T-cell (primary cell): Measurements from ENCODE around the gene EPN2. TPM values are rescaled to one million over a fixed set of nuclear protein-coding genes. Genes with fewer than 3 reads are reported as not detected.

Source experiments
- ATAC-seq, 4 experiments: fragments of 200-7000 bp in 3 of 4; fragments of 150-1000 bp in 1 of 4; cut with Tn5 transposase; replicated peaks in 1 of 4; 1 replicate in 3 of 4; 2 replicates in 1 of 4; pipeline ENCODE4 v1.10.0; 2021; ENCODE audit warnings: moderate library complexity in 3 of 4, mild to moderate bottlenecking in 2 of 4, moderate number of reproducible peaks in 1 of 4
- CTCF ChIA-PET, 2 donors: fragments of 300-600 bp; sonication (Branson Sonifier 250); formaldehyde crosslinking; loops; one replicate each; lab custom pipeline; 2022; ENCODE audit warnings: antibody characterized with exemption in 2 of 2; lab: Charles Lee
- POLR2A ChIA-PET, 2 donors: fragments of 300-600 bp; sonication (Branson Sonifier 250); formaldehyde crosslinking; loops; one replicate each; lab custom pipeline; 2022; ENCODE audit warnings: antibody characterized with exemption in 2 of 2; lab: Charles Lee
- DNase-seq, 35 experiments: peaks; one replicate each; pipeline versions ENCODE4 v3.0.0 to v3.0.0-alpha.2; 2013 to 2023
- H3K27ac ChIP-seq: one replicate; pipeline ENCODE4 v1.5.1; 2013; ENCODE audit warnings: low read length
- H3K27me3 ChIP-seq, 2 experiments: replicated peaks in 1 of 2; 1 replicate in 1 of 2; 2 replicates in 1 of 2; pipeline versions ENCODE4 v1.6.1 to v1.7.0; 2013; ENCODE audit warnings: low read length in 1 of 2, mixed read lengths in 1 of 2; ENCODE audit not compliant: control insufficient read depth in 2 of 2, insufficient read depth in 2 of 2; ENCODE audit errors: extremely low read depth in 1 of 2
- H3K36me3 ChIP-seq, 2 donors: 1 replicate in 1 of 2; 2 replicates in 1 of 2; pipeline versions ENCODE4 v1.6.1 to v1.7.0; 2013; ENCODE audit warnings: low read length in 1 of 2; ENCODE audit not compliant: control insufficient read depth in 2 of 2, insufficient read depth in 1 of 2; ENCODE audit errors: extremely low read depth in 1 of 2
- H3K4me1 ChIP-seq, 2 experiments: 1 replicate in 1 of 2; 2 replicates in 1 of 2; pipeline versions ENCODE4 v1.6.1 to v1.7.0; 2013; ENCODE audit warnings: low read length in 2 of 2, mixed read lengths in 1 of 2; ENCODE audit not compliant: insufficient read depth in 2 of 2, control insufficient read depth in 1 of 2; ENCODE audit errors: extremely low read depth in 1 of 2
- H3K4me3 ChIP-seq, 2 donors: 1 replicate in 1 of 2; 2 replicates in 1 of 2; pipeline versions ENCODE4 v1.5.1 to v1.7.0; 2013; ENCODE audit warnings: mild to moderate bottlenecking in 2 of 2, low read length in 1 of 2, moderate library complexity in 1 of 2; ENCODE audit not compliant: control insufficient read depth in 1 of 2; ENCODE audit errors: extremely low read depth in 1 of 2
- H3K9me3 ChIP-seq: 2 replicates; pipeline ENCODE4 v1.7.0; 2013
- H3K27ac Mint-ChIP-seq, 2 donors: one replicate each; pipeline ENCODE4 v1.8.0; 2020 to 2021; ENCODE audit warnings: mild to moderate bottlenecking in 2 of 2, mixed read lengths in 2 of 2
- H3K27me3 Mint-ChIP-seq, 2 donors: one replicate each; pipeline ENCODE4 v1.8.0; 2021 to 2022; ENCODE audit warnings: mixed read lengths in 2 of 2
- H3K36me3 Mint-ChIP-seq: one replicate; pipeline ENCODE4 v1.8.0; 2021; ENCODE audit warnings: mixed read lengths
- H3K4me1 Mint-ChIP-seq, 3 donors: one replicate each; pipeline ENCODE4 v1.8.0; 2020 to 2022; ENCODE audit warnings: mixed read lengths in 3 of 3, mild to moderate bottlenecking in 1 of 3
- H3K4me3 Mint-ChIP-seq, 3 donors: one replicate each; pipeline ENCODE4 v1.8.0; 2020 to 2022; ENCODE audit warnings: mild to moderate bottlenecking in 3 of 3, mixed read lengths in 3 of 3, moderate library complexity in 3 of 3
- H3K9me3 Mint-ChIP-seq, 3 donors: one replicate each; pipeline ENCODE4 v1.8.0; 2020 to 2022; ENCODE audit warnings: mixed read lengths in 3 of 3
- WGBS: methylation state at CpG from one replicate; pipeline ENCODE4 v1.1.5; 2013; ENCODE audit warnings: missing lambda C conversion rate; ENCODE audit not compliant: insufficient coverage; 5-methylcytosine and 5-hydroxymethylcytosine counted together
- total RNA-seq, 35 experiments: library from RNA in 6 of 35; stranded (reverse) in 6 of 35; fragments of 120-200 nt in 1 of 35; gene quantifications; one replicate each; pipeline versions ENCODE4 v1.2.1 to v1.2.4 and lab custom pipeline; 2013 to 2026

EPN2 gene
- total RNA-seq, 5 donors from 2014 or later (not counting 1 experiment from before 2014, with no cell fraction given): 5.5 to 9.8 (median 8.4) TPM

DNA sequence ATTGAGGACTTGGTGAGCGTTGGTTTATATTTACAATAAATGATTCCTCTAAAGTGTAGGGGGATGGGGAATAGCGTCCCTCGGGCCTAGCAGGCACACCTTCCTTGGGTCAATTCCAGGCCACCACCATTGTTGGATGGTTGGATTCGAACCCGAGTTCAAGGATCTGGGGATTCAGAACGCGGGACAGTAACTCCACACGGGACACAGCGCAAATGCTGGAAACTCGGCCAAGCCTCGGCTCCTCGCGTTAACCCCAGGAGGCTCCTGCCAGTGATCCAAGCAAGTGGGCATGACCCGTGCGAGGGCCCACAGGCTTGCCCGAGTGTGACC lies 124.7 kb downstream of the EPN2 start:
- Histone ChIP-seq H3K4me1 (peaks cover 0 to 14% of the 10 kb centered on the region in 2 experiments), H3K36me3 (no peaks in the 10 kb centered on the region), H3K9me3 (no peaks in the 10 kb centered on the region), H3K27ac (peak overlapping the region; percentile 24), H3K4me3 (peak overlapping the region; percentile 56 to 79), H3K27me3 (peaks cover 0 to 35% of the 10 kb centered on the region in 2 experiments)
- WGBS: 29% methylated on average over 12 of the region's 16 CpGs
- no peaks in the 10 kb centered on the region for H3K9me3 Mint-ChIP-seq
- H3K27me3 Mint-ChIP-seq: peaks cover 10 to 16% of the 10 kb centered on the region in 2 donors
- DNase-seq: no peak
- peaks cover 0 to 10% (median 7%) of the 10 kb centered on the region in 3 donors for H3K4me1 Mint-ChIP-seq
- peak overlapping the region; percentile 73 to 86 (median 78) for H3K4me3 Mint-ChIP-seq
- ATAC-seq: no peak
- H3K27ac Mint-ChIP-seq: peak overlapping the region; percentile 58 to 69
- no peaks in the 10 kb centered on the region for H3K36me3 Mint-ChIP-seq
- CTCF ChIA-PET: interaction anchor here (1.8 to 2.2 kb wide), 2 partner anchors 16 to 86 kb away, joined by 7 to 64 read pairs; partner anchors contain the start of gene MAPK7 (in 1 of the 2)
- POLR2A ChIA-PET: no interaction called here

- Mint-ChIP-seq H3K27me3 (peaks cover 10 to 16% of the 10 kb centered on the region in 2 donors), H3K27ac (peak within 1 kb of the TSS; percentile 69 to 82), H3K4me1 (peaks cover 0 to 10% (median 7%) of the 10 kb centered on the region in 3 donors), H3K4me3 (peak within 1 kb of the TSS; percentile 73 to 88 (median 86)), H3K9me3 (no peaks in the 10 kb centered on the region), H3K36me3 (no peaks in the 10 kb centered on the region)
- ATAC-seq (peak; percentile 89 to 95 (median 91)), DNase-seq (peak; percentile 83 to 98 (median 91))
- WGBS: under 1% methylated on average over 83 of the region's 83 CpGs
- Histone ChIP-seq H3K36me3 (no peaks in the 10 kb centered on the region), H3K9me3 (no peaks in the 10 kb centered on the region), H3K4me1 (peaks cover 0 to 14% of the 10 kb centered on the region in 2 experiments), H3K4me3 (peak within 1 kb of the TSS; percentile 77 to 79), H3K27me3 (peaks cover 0 to 35% of the 10 kb centered on the region in 2 experiments), H3K27ac (peak within 1 kb of the TSS; percentile 24)
- ChIA-PET CTCF (interaction anchor here (0.5 to 2.2 kb wide), 16 partner anchors 9 to 1332 kb away, joined by 3 to 64 read pairs (median 4); partner anchors contain the start of gene MAPK7 (in 2 of the 2)), POLR2A (interaction anchor here (0.6 to 1.0 kb wide), 2 partner anchors 15 to 1641 kb away, joined by 3 to 9 read pairs; no protein-coding TSS in a partner anchor)
These were observed 125.3 kb downstream of the EPN2 start, which contains the start of gene B9D1 for GRCh38 chr17:19362277-19363113. B9D1 (minus strand) TSS chr17:19362723; CDS start chr17:19362569, 154 bp downstream.

DNA sequence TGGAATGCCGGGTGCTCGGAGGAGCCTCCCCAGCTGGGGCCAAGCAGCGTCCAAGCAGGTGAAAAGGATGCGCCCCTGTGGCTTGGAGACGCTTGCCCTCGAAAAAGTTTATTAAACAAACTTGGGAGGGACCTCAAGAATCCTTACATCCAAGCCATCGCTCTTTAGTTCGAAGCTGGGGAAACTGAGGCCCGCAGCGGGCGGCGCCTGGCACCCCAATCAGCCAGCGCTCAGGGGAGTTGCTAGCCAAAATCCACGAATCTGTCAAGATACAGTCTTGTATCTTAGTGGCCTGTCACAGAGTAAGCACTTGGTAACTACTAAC lies 125.9 kb downstream of the EPN2 start:
- ATAC-seq: no peak
- Mint-ChIP-seq H3K9me3 (no peaks in the 10 kb centered on the region), H3K4me1 (peaks cover 0 to 10% (median 7%) of the 10 kb centered on the region in 3 donors), H3K27me3 (peaks cover 10 to 16% of the 10 kb centered on the region in 2 donors), H3K4me3 (peak overlapping the region; percentile 73 to 88 (median 86)), H3K27ac (no peak overlapping the region), H3K36me3 (no peaks in the 10 kb centered on the region)
- no peak overlapping the region for H3K27ac ChIP-seq
- ChIA-PET CTCF (interaction anchor here (0.5 to 2.2 kb wide), 13 partner anchors 8 to 409 kb away, joined by 3 to 64 read pairs (median 4); partner anchors contain the start of gene MAPK7 (in 2 of the 2)), POLR2A (interaction anchor here (0.6 to 1.0 kb wide), 2 partner anchors 14 to 1640 kb away, joined by 3 to 9 read pairs; no protein-coding TSS in a partner anchor)
- peaks cover 0 to 35% of the 10 kb centered on the region in 2 experiments for H3K27me3 ChIP-seq
- no peaks in the 10 kb centered on the region for H3K9me3 ChIP-seq
- H3K4me3 ChIP-seq: peak overlapping the region; percentile 77 to 79
- WGBS: 32% methylated on average over 14 of the region's 14 CpGs
- H3K36me3 ChIP-seq: no peaks in the 10 kb centered on the region
- no peak for DNase-seq
- peaks cover 0 to 14% of the 10 kb centered on the region in 2 experiments for H3K4me1 ChIP-seq

DNA sequence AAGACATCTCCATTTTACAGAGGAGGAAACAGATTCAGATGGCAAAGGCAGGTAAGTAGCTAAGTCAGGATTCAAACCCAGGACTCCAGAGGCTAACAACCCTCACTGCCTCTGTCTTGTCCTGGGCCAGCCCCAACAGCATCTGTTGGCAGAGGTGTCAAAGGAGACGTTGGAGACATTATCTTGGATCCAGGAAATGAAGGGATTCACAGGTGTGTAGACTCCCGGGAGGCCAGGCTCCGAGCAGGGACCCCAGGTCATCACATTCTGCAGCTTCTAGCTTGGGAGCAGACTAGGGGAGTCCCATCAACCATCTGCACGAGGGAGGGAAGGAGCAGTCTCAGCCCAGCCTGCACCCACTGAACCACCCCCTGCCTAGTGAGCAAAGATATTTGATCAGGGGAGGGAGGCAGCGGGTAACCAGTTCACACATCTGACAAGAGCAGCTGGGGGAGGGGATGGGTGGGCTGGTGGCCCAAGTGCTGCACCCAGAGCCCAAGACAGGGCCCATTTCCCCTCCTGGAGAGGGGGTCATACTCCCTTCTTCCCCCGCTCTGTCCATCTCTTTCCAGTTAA lies 126.4 kb downstream of the EPN2 start:
- ATAC-seq: no peak
- no peaks in the 10 kb centered on the region for H3K36me3 Mint-ChIP-seq
- H3K9me3 Mint-ChIP-seq: no peaks in the 10 kb centered on the region
- no peaks in the 10 kb centered on the region for H3K36me3 ChIP-seq
- H3K27ac Mint-ChIP-seq: no peak overlapping the region
- peaks cover 0 to 32% of the 10 kb centered on the region in 2 experiments for H3K27me3 ChIP-seq
- H3K27ac ChIP-seq: no peak overlapping the region
- H3K4me1 Mint-ChIP-seq: peaks cover 0 to 14% (median 7%) of the 10 kb centered on the region in 3 donors
- DNase-seq: no peak
- POLR2A ChIA-PET: no interaction called here
- no peaks in the 10 kb centered on the region for H3K9me3 ChIP-seq
- peaks cover 9 to 15% of the 10 kb centered on the region in 2 donors for H3K27me3 Mint-ChIP-seq
- CTCF ChIA-PET: interaction anchor here (0.5 to 2.2 kb wide), 10 partner anchors 8 to 409 kb away, joined by 3 to 64 read pairs (median 6); partner anchors contain the start of gene MAPK7 (in 2 of the 2)
- H3K4me1 ChIP-seq: peaks cover 0 to 14% of the 10 kb centered on the region in 2 experiments
- peak overlapping the region in 1 of 3 donors; percentile 31 for H3K4me3 Mint-ChIP-seq
- WGBS: 70% methylated on average over 2 of the region's 6 CpGs
- no peak overlapping the region for H3K4me3 ChIP-seq

- Mint-ChIP-seq H3K36me3 (no peaks in the 10 kb centered on the region), H3K4me1 (peaks cover 12 to 28% (median 18%) of the 10 kb centered on the region in 3 donors), H3K27ac (no peak overlapping the region), H3K27me3 (peaks cover 4% of the 10 kb centered on the region in 2 donors), H3K9me3 (no peaks in the 10 kb centered on the region), H3K4me3 (no peak overlapping the region)
- ATAC-seq (no peak), DNase-seq (no peak)
- Histone ChIP-seq H3K4me1 (peaks cover 3 to 24% of the 10 kb centered on the region in 2 experiments), H3K4me3 (no peak overlapping the region), H3K27ac (no peak overlapping the region), H3K27me3 (peaks cover 0 to 19% of the 10 kb centered on the region in 2 experiments), H3K36me3 (no peaks in the 10 kb centered on the region), H3K9me3 (no peaks in the 10 kb centered on the region)
- WGBS: 94% methylated on average over 8 of the region's 14 CpGs
- ChIA-PET CTCF (interaction anchor here (0.5 to 2.1 kb wide), 9 partner anchors 10 to 510 kb away, joined by 3 to 11 read pairs (median 4); partner anchors contain the start of gene MAPK7 (in 1 of the 2)), POLR2A (interaction anchor here (0.6 to 0.7 kb wide), 2 partner anchors 12 to 13 kb away, joined by 3 to 6 read pairs; no protein-coding TSS in a partner anchor)
These were observed 127.7 kb downstream of the EPN2 start for GRCh38 chr17:19364699-19365498.
